IMR-90 (cell line): ENCODE measurements around the gene TDRD12. TPM values are rescaled to one million over a fixed set of nuclear protein-coding genes. Genes with fewer than 3 reads are reported as not detected.

Experiments used
- ATAC-seq: fragments of 200-7000 bp; cut with Tn5 transposase; 2 replicates; pipeline ENCODE4 v1.9.1; 2020; ENCODE audit warnings: low read depth, mild to moderate bottlenecking, moderate library complexity
- BruUV-seq: library from RNA; stranded (reverse); fragments of 400-500 nt; replicated peaks from 2 replicates; lab custom pipeline; 2021; lab: Mats Ljungman, UMichigan
- CTCF ChIA-PET: fragments of 300-600 bp; formaldehyde crosslinking; extraction: SDS; loops from one replicate; lab custom pipeline; 2021; ENCODE audit warnings: antibody characterized with exemption; lab: Yijun Ruan, JAX
- POLR2A ChIA-PET: fragments of 300-600 bp; sonication (Branson Sonifier 250); formaldehyde crosslinking; loops from one replicate; lab custom pipeline; 2022; ENCODE audit warnings: antibody characterized with exemption; ENCODE audit not compliant: unreplicated experiment; lab: Charles Lee
- DNase-seq: peaks from one replicate; pipeline ENCODE4 v3.0.0; 2013
- H2AFZ ChIP-seq: replicated peaks from 2 replicates; pipeline ENCODE3; 2013; ENCODE audit warnings: low read length, mild to moderate bottlenecking; ENCODE audit not compliant: poor library complexity
- H2AK5ac ChIP-seq: 2 replicates; pipeline ENCODE4 v1.6.1; 2013; ENCODE audit warnings: low read depth, low read length, inconsistent platforms
- H2AK9ac ChIP-seq: replicated peaks from 2 replicates; pipeline ENCODE3; 2013; ENCODE audit warnings: mild to moderate bottlenecking, low read depth, low read length, moderate library complexity; ENCODE audit not compliant: poor library complexity
- H2BK120ac ChIP-seq: 2 replicates; pipeline ENCODE4 v1.6.1; 2013; ENCODE audit warnings: low read depth, low read length, inconsistent platforms
- H2BK15ac ChIP-seq: 3 replicates; pipeline ENCODE4 v1.6.1; 2013; ENCODE audit warnings: low read depth, low read length, inconsistent platforms
- H2BK20ac ChIP-seq: 2 replicates; pipeline ENCODE4 v1.6.1; 2013; ENCODE audit warnings: low read depth, mild to moderate bottlenecking, inconsistent platforms, low read length, moderate library complexity
- H2BK5ac ChIP-seq: 2 replicates; pipeline ENCODE4 v1.6.1; 2013; ENCODE audit warnings: mild to moderate bottlenecking, low read depth, low read length, inconsistent platforms; ENCODE audit not compliant: poor library complexity, severe bottlenecking
- H3K14ac ChIP-seq: replicated peaks from 2 replicates; pipeline ENCODE4 v1.6.1; 2013; ENCODE audit warnings: low read depth, low read length, inconsistent platforms
- H3K18ac ChIP-seq: 2 replicates; pipeline ENCODE4 v1.6.1; 2013; ENCODE audit warnings: low read depth, low read length, control low read depth
- H3K23ac ChIP-seq: 2 replicates; pipeline ENCODE4 v1.6.1; 2013; ENCODE audit warnings: low read depth, low read length, inconsistent platforms
- H3K27ac ChIP-seq: 2 replicates; pipeline ENCODE4 v1.5.1; 2013; ENCODE audit warnings: mild to moderate bottlenecking, control low read depth, low read length; ENCODE audit not compliant: insufficient read depth
- H3K27me3 ChIP-seq: 2 replicates; pipeline ENCODE4 v1.6.1; 2013; ENCODE audit warnings: low read length; ENCODE audit not compliant: control insufficient read depth, insufficient read depth
- H3K36me3 ChIP-seq: 2 replicates; pipeline ENCODE4 v1.6.1; 2013; ENCODE audit warnings: low read length, mixed read lengths; ENCODE audit not compliant: control insufficient read depth, insufficient read depth
- H3K4ac ChIP-seq: 2 replicates; pipeline ENCODE4 v1.6.1; 2013; ENCODE audit warnings: low read depth, low read length, inconsistent platforms
- H3K4me1 ChIP-seq: 2 replicates; pipeline ENCODE4 v1.6.1; 2013; ENCODE audit warnings: low read length, mixed read lengths; ENCODE audit not compliant: control insufficient read depth, insufficient read depth
- H3K4me2 ChIP-seq: 2 replicates; pipeline ENCODE4 v1.6.1; 2013; ENCODE audit warnings: low read depth, mild to moderate bottlenecking, control low read depth, low read length, moderate library complexity
- H3K4me3 ChIP-seq: 2 replicates; pipeline ENCODE4 v1.5.1; 2013; ENCODE audit warnings: low read depth, mild to moderate bottlenecking, control low read depth, low read length, moderate library complexity; ENCODE audit not compliant: insufficient read depth
- H3K56ac ChIP-seq: 2 replicates; pipeline ENCODE4 v1.6.1; 2013; ENCODE audit warnings: low read length, inconsistent platforms; ENCODE audit not compliant: insufficient read depth; ENCODE audit errors: extremely low read depth
- H3K79me1 ChIP-seq, 2 experiments: 2 replicates each; pipeline ENCODE4 v1.6.1; 2013; ENCODE audit warnings: low read length in 2 of 2, inconsistent platforms in 1 of 2, low read depth in 1 of 2
- H3K9ac ChIP-seq: 2 replicates; pipeline ENCODE4 v1.6.1; 2013; ENCODE audit warnings: low read depth, low read length, control low read depth
- H3K9me1 ChIP-seq: 2 replicates; pipeline ENCODE4 v1.6.1; 2013; ENCODE audit warnings: low read length, inconsistent platforms; ENCODE audit not compliant: insufficient read depth
- H3K9me3 ChIP-seq: 2 replicates; pipeline ENCODE4 v1.6.1; 2013; ENCODE audit warnings: low read length; ENCODE audit not compliant: control insufficient read depth, insufficient read depth
- H4K20me1 ChIP-seq: 2 replicates; pipeline ENCODE4 v1.6.1; 2013; ENCODE audit warnings: low read length, inconsistent platforms; ENCODE audit not compliant: insufficient read depth
- H4K5ac ChIP-seq: 2 replicates; pipeline ENCODE4 v1.6.1; 2013; ENCODE audit warnings: mild to moderate bottlenecking, low read depth, low read length, control low read depth
- H4K8ac ChIP-seq, 2 experiments: 2 replicates each; pipeline ENCODE4 v1.6.1; 2013; ENCODE audit warnings: low read depth in 2 of 2, low read length in 2 of 2, control low read depth in 1 of 2, inconsistent platforms in 1 of 2
- H4K91ac ChIP-seq: 2 replicates; pipeline ENCODE4 v1.6.1; 2013; ENCODE audit warnings: low read depth, low read length, inconsistent platforms; ENCODE audit not compliant: insufficient read depth
- RAD21 ChIP-seq: IDR thresholded peaks from 2 replicates; pipeline ENCODE4 v1.6.1; 2012; ENCODE audit warnings: low read length, improper control_type of control experiment
- WGBS, 2 experiments: methylation state at CpG; one replicate each; pipeline versions ENCODE4 v1.1.5 to v1.1.7; 2013; ENCODE audit warnings: missing lambda C conversion rate in 2 of 2; ENCODE audit not compliant: insufficient read length in 1 of 2; ENCODE audit errors: extremely low coverage in 2 of 2; 5-methylcytosine and 5-hydroxymethylcytosine counted together
- dilution Hi-C: fragments of 300-500 bp; cut with HindIII; formaldehyde crosslinking; loops from one replicate; pipeline ENCODE4 v1.14.3; 2018; ENCODE audit warnings: low sequenced_read_pairs; ENCODE audit not compliant: unreplicated experiment
- in situ Hi-C: fragments of 300-500 bp; cut with MboI; formaldehyde crosslinking; loops from 3 replicates; pipeline ENCODE4 v1.14.3; 2019; ENCODE audit warnings: low sequenced_read_pairs, inconsistent platforms, mixed read lengths
- intact Hi-C: fragments of 100-400 bp; cut with micrococcal nuclease; formaldehyde crosslinking; loops from 2 replicates; pipeline ENCODE4 v1.10.0; 2022
- polyA plus RNA-seq, 3 experiments: library from polyadenylated mRNA; depleted of rRNA; stranded (reverse); fragments of >200 nt; gene quantifications; 2 replicates each; pipeline ENCODE4 v1.2.3, GENCODE V29; 2012; ENCODE audit warnings: low replicate concordance in 1 of 3
- total RNA-seq: library from RNA; depleted of rRNA; stranded (reverse); fragments of >200 nt; gene quantifications from 2 replicates; pipeline ENCODE4 v1.2.3, GENCODE V29; 2012
- TF ChIP-seq, protein P1 (sequence below): fragments of 150-350 bp; IDR thresholded peaks from 2 replicates; pipeline ENCODE4 v1.6.1; 2017; ENCODE audit warnings: mild to moderate bottlenecking, antibody characterized with exemption, low read length, low read depth

Gene TDRD12
- total and polyA plus RNA-seq, 2 of the 4 experiments (the other 2 are of a cell fraction): under 0.01 to 0.07 TPM

DNA sequence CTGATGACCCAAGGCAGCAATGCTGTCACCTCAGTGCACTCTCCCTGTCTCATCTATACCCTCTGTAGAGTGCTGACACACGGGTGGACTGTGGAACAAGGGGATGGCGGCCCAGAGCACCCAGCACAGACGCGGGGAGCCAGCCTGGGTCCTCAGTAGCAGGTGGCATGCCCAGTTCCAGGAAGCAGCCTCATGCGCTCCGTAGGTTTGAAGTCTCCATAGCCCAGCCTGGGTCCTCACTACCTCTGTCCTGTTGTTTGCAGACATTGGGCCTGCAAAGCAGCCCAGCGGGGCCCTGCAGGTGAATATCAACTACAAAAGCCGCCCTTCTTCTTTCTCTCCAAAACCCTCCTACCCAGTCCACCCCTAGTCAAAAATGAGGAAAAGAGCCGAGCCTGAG lies 155.0 kb downstream of the TDRD12 start:
- DNase-seq (no peak), ATAC-seq (no peak)
- no peak overlapping the region for H3K18ac ChIP-seq
- intact Hi-C loops (no loop called here), in situ Hi-C loops (no loop called here), dilution Hi-C loops (no loop called here)
- no peak overlapping the region for H3K9ac ChIP-seq
- BruUV-seq: no TSS peak
- no peak overlapping the region for H2AK5ac ChIP-seq
- WGBS, 2 experiments: 100% methylated on average over 2 of the region's 9 CpGs; no CpG with 5 or more reads in 1 of the 2 experiments
- no peak overlapping the region for H3K4ac ChIP-seq
- no peak overlapping the region for H4K8ac ChIP-seq
- H3K9me3 ChIP-seq: no peaks in the 10 kb centered on the region
- H3K27ac ChIP-seq: no peak overlapping the region
- no peak for TF ChIP-seq RAD21
- TF ChIP-seq, protein P1, sequence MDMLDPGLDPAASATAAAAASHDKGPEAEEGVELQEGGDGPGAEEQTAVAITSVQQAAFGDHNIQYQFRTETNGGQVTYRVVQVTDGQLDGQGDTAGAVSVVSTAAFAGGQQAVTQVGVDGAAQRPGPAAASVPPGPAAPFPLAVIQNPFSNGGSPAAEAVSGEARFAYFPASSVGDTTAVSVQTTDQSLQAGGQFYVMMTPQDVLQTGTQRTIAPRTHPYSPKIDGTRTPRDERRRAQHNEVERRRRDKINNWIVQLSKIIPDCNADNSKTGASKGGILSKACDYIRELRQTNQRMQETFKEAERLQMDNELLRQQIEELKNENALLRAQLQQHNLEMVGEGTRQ: no peak
- H3K27me3 ChIP-seq: no peaks in the 10 kb centered on the region
- H3K56ac ChIP-seq: no peak overlapping the region
- H2BK120ac ChIP-seq: no peak overlapping the region
- no peak overlapping the region for H2BK20ac ChIP-seq
- no peaks in the 10 kb centered on the region; the same call in 1 of the 2 replicates for H3K36me3 ChIP-seq
- POLR2A ChIA-PET: no interaction called here
- no peak overlapping the region for H3K14ac ChIP-seq
- no peaks in the 10 kb centered on the region for H3K9me1 ChIP-seq
- no peak overlapping the region for H2BK5ac ChIP-seq
- no peak overlapping the region for H2AFZ ChIP-seq
- CTCF ChIA-PET: no interaction called here
- no peaks in the 10 kb centered on the region for H3K79me1 ChIP-seq
- H2BK15ac ChIP-seq: no peak overlapping the region
- no peak overlapping the region for H3K4me3 ChIP-seq
- no peak overlapping the region for H2AK9ac ChIP-seq
- no peaks in the 10 kb centered on the region for H3K4me1 ChIP-seq
- H4K91ac ChIP-seq: no peak overlapping the region
- no peak overlapping the region for H3K4me2 ChIP-seq
- no peak overlapping the region for H4K5ac ChIP-seq
- no peak overlapping the region for H3K23ac ChIP-seq
- no peaks in the 10 kb centered on the region for H4K20me1 ChIP-seq
